COR-L47 (cell line): ENCODE results near the gene SYNJ2.
A peak's percentile ranks its signal among the peaks of the same experiment; 100 is the strongest.

Source experiments
- DNase-seq: peaks from one replicate; lab custom pipeline; 2025; lab: John Stamatoyannopoulos, UW

Gene SYNJ2

GRCh38 chr6:158057213-158057987 is 75.7 kb downstream of the SYNJ2 start:
- no peak for DNase-seq

- DNase-seq: no peak
Measured at GRCh38 chr6:158058171-158058651, 76.5 kb downstream of the SYNJ2 start.

GRCh38 chr6:158059108-158059507 is 77.4 kb downstream of the SYNJ2 start:
- no peak for DNase-seq

- peak; percentile 36 for DNase-seq
Measured at GRCh38 chr6:158060455-158061360, 79.0 kb downstream of the SYNJ2 start.

GRCh38 chr6:158061361-158061708 is 79.7 kb downstream of the SYNJ2 start:
- DNase-seq: no peak

- no peak for DNase-seq
Measured at GRCh38 chr6:158061709-158062461, 80.2 kb downstream of the SYNJ2 start.

- DNase-seq: no peak
Measured at GRCh38 chr6:158063736-158064135, 82.1 kb downstream of the SYNJ2 start.

GRCh38 chr6:158064725-158065251 is 83.1 kb downstream of the SYNJ2 start:
- no peak for DNase-seq

- DNase-seq: no peak
Measured at GRCh38 chr6:158066136-158066781, 84.6 kb downstream of the SYNJ2 start.

- DNase-seq: no peak
Measured at GRCh38 chr6:158067436-158068015, 85.9 kb downstream of the SYNJ2 start.

- no peak for DNase-seq
Measured at GRCh38 chr6:158068156-158068892, 86.7 kb downstream of the SYNJ2 start.

GRCh38 chr6:158068893-158069799 is 87.5 kb downstream of the SYNJ2 start:
- DNase-seq: no peak

- no peak for DNase-seq
Measured at GRCh38 chr6:158069800-158070195, 88.1 kb downstream of the SYNJ2 start.

- DNase-seq: no peak
Measured at GRCh38 chr6:158070513-158070912, 88.8 kb downstream of the SYNJ2 start.

GRCh38 chr6:158071121-158072082 is 89.7 kb downstream of the SYNJ2 start:
- no peak for DNase-seq

GRCh38 chr6:158072083-158072721 is 90.5 kb downstream of the SYNJ2 start:
- peak; percentile 16 for DNase-seq

GRCh38 chr6:158073776-158074175 is 92.1 kb downstream of the SYNJ2 start:
- DNase-seq: peak; percentile 28

- DNase-seq: no peak
Measured at GRCh38 chr6:158076548-158076947, 94.9 kb downstream of the SYNJ2 start.
